ENCODE data around the gene PKM.

PKM gene

DNA sequence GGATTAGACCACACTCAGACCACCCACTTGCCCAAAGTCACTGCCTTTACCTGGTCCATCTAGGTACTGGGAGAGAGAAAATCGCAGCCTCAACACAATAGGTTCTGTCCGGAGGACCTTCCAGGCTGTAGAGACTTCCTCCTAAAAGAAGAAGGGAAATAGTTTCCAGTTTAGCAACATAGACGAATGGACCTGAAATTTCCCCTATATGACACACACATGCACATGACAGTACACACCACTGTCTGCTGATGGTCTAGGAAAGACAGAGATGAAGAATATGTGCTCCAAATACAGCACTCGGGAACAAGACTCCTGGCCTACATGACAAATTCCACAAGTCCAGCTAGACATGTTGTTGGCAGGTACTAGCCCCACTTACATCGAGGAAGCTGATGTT is 34.0 kb upstream of the PKM start:
- no peak overlapping the region for H3K27ac ChIP-seq (ENCODE audit: low read depth, low read length)
- H3K27me3 ChIP-seq (ENCODE audit: control insufficient read depth, insufficient read depth, low read length), result no peaks in the 10 kb centered on the region
- H3K36me3 ChIP-seq (ENCODE audit: control insufficient read depth, insufficient read depth, low read length), result peaks cover 82% of the 10 kb centered on the region
- no peak overlapping the region for H3K9ac ChIP-seq (ENCODE audit: low read depth, low read length)
- H3K4me3 ChIP-seq (ENCODE audit: low read depth, low read length), result no peak overlapping the region
- no peaks in the 10 kb centered on the region for H3K4me1 ChIP-seq (ENCODE audit: control insufficient read depth, insufficient read depth, low read length)
- no peaks in the 10 kb centered on the region for H3K9me3 ChIP-seq (ENCODE audit: control insufficient read depth, insufficient read depth, low read length)

DNA sequence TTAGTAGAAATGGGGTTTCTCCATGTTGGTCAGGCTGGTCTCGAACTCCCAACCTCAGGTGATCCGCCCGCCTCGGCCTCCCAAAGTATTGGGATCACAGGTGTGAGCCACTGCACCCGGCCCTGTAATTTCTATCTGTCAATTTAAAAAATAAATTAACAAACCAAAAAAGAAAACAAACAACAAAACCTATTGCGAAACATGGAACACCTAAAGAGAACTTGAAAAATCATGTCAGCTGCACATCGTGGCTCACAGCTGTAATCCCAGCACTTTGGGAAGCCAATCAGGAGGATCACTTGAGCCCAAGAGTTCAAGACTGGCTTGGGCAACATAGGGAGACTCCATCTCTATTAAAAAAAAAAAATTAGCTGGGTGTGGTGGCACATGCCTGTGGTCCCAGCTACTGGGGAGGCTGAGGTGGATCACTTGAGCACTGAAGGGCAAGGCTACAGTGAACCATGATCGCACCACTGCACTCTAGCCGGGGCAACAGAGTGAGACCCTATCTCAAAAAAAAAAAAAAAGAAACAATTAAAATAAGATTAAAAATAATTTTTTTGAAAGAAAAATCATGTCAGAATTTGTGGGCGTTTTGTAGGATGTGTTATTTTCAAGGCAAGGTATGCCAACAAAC is 21.8 kb upstream of the PKM start:
- no peaks in the 10 kb centered on the region for H3K4me1 ChIP-seq (ENCODE audit: control insufficient read depth, insufficient read depth, low read length)
- H3K9ac ChIP-seq (ENCODE audit: low read depth, low read length), result no peak overlapping the region
- peaks cover 93% of the 10 kb centered on the region for H3K36me3 ChIP-seq (ENCODE audit: control insufficient read depth, insufficient read depth, low read length)
- H3K27me3 ChIP-seq (ENCODE audit: control insufficient read depth, insufficient read depth, low read length), result no peaks in the 10 kb centered on the region
- no peak overlapping the region for H3K27ac ChIP-seq (ENCODE audit: low read depth, low read length)
- H3K4me3 ChIP-seq (ENCODE audit: low read depth, low read length), result no peak overlapping the region
- no peaks in the 10 kb centered on the region for H3K9me3 ChIP-seq (ENCODE audit: control insufficient read depth, insufficient read depth, low read length)

DNA sequence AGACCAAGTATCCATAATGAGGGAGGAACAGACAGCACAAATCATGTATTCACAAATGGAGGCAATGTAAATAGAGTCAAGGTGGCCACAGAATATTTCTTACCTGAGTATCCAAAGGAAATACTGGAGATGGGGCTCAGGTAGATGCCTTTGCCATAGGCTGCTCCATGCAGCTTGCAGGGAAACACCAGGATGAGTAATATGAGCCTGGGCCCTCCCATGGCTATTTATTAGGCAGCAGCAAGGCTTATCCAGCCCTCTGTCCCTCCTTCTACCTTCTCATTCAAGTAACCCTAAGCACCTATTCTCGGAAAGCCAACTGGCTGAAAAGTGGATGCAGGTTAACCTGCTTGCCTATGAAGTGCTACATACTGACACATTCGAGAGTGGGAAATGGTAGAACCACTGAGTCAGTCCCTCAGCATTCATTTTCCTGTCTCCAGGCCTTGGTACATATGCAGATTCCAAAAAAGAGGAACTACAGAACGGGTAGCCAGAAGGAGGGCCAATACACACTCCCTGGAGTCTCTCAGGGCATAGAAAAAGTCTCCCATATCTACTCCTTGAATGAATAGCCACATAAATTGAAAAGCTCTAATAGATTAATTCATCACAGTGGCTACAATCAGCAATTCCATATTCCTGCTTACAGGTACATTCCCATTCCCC is 18.3 kb upstream of the PKM start:
- Histone ChIP-seq H3K27me3 (ENCODE audit: control insufficient read depth, insufficient read depth, low read length) (peaks cover 15% of the 10 kb centered on the region), H3K9me3 (ENCODE audit: control insufficient read depth, insufficient read depth, low read length) (no peaks in the 10 kb centered on the region)

DNA sequence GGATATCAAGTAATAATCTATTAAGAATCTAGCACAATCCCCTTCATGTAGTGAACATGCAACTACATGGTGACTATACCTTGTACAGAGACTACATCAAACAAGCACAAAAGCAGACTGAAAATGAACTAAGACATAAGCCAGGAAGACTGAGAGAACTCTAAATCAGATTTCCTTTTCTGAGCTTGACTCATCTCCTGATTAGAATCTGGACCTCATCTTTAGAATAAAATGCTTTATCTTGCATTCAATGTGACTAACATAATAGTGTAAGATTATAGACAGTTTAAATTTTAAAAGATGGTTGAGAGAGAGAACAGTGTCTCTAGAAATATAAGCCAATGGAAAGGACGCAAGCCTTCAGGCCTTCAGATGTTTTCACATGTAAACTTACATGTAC is 17.5 kb upstream of the PKM start:
- no peak overlapping the region for H3K9ac ChIP-seq (ENCODE audit: low read depth, low read length)
- H3K9me3 ChIP-seq (ENCODE audit: control insufficient read depth, insufficient read depth, low read length), result no peaks in the 10 kb centered on the region
- peaks cover 23% of the 10 kb centered on the region for H3K27me3 ChIP-seq (ENCODE audit: control insufficient read depth, insufficient read depth, low read length)
- H3K4me3 ChIP-seq (ENCODE audit: low read depth, low read length), result no peak overlapping the region
- peaks cover 72% of the 10 kb centered on the region for H3K36me3 ChIP-seq (ENCODE audit: control insufficient read depth, insufficient read depth, low read length)
- H3K4me1 ChIP-seq (ENCODE audit: control insufficient read depth, insufficient read depth, low read length), result peaks cover 2% of the 10 kb centered on the region; the same call in 1 of the 2 replicates
- no peak overlapping the region for H3K27ac ChIP-seq (ENCODE audit: low read depth, low read length)

More for the DNA sequence above, 18.3 kb upstream of the PKM start:
- Histone ChIP-seq H3K27ac (ENCODE audit: low read depth, low read length) (no peak overlapping the region), H3K36me3 (ENCODE audit: control insufficient read depth, insufficient read depth, low read length) (peaks cover 72% of the 10 kb centered on the region), H3K4me1 (ENCODE audit: control insufficient read depth, insufficient read depth, low read length) (no peaks in the 10 kb centered on the region), H3K4me3 (ENCODE audit: low read depth, low read length) (no peak overlapping the region), H3K9ac (ENCODE audit: low read depth, low read length) (no peak overlapping the region)

DNA sequence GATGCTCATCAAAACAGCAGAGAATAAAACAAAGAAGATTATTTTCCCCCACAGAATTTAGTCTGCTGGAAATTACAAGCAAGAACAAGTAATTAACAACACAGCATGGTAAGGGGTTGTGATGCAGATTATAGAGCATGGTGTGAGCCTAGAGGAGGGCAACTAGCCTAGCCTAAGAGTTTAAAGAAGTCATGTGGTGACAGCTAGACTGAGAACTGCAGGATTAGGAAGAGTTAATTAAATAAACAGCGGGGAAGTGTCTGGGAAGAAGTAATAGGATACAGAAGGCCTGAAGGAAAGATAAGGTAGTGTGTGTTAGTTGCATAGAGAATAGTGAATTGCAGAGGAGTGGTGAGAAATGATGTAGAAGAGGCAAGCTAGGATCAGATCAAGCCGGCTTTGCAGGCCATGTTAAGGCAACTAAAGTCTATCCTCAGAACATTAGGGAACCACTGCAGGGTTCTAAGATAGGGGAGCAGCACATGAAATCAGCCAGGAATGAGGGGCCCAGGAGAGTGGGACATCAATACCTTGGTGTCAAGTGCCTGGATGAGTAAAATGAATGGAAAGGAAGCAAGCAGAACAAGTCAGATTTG is 11.9 kb upstream of the PKM start:
- H3K27ac ChIP-seq (ENCODE audit: low read depth, low read length), result peak overlapping the region; percentile 49
- H3K27me3 ChIP-seq (ENCODE audit: control insufficient read depth, insufficient read depth, low read length), result peaks cover 66% of the 10 kb centered on the region
- peaks cover 15% of the 10 kb centered on the region for H3K4me1 ChIP-seq (ENCODE audit: control insufficient read depth, insufficient read depth, low read length)
- H3K36me3 ChIP-seq (ENCODE audit: control insufficient read depth, insufficient read depth, low read length), result peaks cover 52% of the 10 kb centered on the region
- no peak overlapping the region for H3K4me3 ChIP-seq (ENCODE audit: low read depth, low read length)
- no peak overlapping the region for H3K9ac ChIP-seq (ENCODE audit: low read depth, low read length)
- H3K9me3 ChIP-seq (ENCODE audit: control insufficient read depth, insufficient read depth, low read length), result no peaks in the 10 kb centered on the region

DNA sequence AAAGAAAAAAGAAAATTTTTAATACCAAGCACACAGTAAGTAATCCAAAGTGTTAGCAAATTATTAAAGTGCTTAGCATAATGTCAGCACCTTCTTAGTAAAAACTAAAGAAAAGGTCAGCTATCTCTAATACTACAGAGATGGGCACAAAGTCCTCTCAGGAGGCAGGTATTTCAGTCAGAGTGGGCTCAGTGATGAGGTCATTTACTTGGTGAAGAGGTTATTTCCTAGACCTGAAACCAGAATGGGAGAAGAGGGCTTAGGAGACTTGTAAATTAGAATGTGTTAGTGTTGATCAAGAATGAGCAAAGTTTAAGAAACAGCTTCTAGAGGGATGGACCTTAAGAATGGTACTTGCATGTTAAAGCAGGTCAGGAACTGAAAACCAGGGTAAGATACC is 8.7 kb upstream of the PKM start:
- H3K4me3 ChIP-seq (ENCODE audit: low read depth, low read length), result no peak overlapping the region
- H3K27ac ChIP-seq (ENCODE audit: low read depth, low read length), result no peak overlapping the region
- H3K27me3 ChIP-seq (ENCODE audit: control insufficient read depth, insufficient read depth, low read length), result peaks cover 83% of the 10 kb centered on the region
- H3K9me3 ChIP-seq (ENCODE audit: control insufficient read depth, insufficient read depth, low read length), result no peaks in the 10 kb centered on the region
- no peak overlapping the region for H3K9ac ChIP-seq (ENCODE audit: low read depth, low read length)
- H3K4me1 ChIP-seq (ENCODE audit: control insufficient read depth, insufficient read depth, low read length), result peaks cover 22% of the 10 kb centered on the region
- H3K36me3 ChIP-seq (ENCODE audit: control insufficient read depth, insufficient read depth, low read length), result peaks cover 44% of the 10 kb centered on the region

DNA sequence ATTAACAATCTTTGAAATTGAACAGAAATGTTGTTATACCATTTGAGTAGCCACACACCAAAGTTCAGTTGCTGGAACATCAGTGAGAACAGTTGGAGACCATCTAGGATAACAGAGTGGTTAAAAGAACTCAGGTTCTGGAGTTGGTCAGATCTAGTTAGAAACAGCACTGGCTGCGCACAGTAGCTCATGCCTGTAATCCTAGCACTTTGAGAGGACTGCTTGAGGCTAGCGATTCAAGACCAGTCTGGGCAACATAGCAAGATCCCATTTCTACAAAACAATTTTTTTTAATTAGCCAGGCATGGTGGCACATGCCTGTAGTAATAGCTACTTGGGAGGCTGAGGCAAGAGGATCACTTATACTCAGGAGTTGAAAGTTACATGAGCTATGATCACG is 7.6 kb upstream of the PKM start:
- Histone ChIP-seq H3K36me3 (ENCODE audit: control insufficient read depth, insufficient read depth, low read length) (peaks cover 34% of the 10 kb centered on the region), H3K27me3 (ENCODE audit: control insufficient read depth, insufficient read depth, low read length) (peaks cover 83% of the 10 kb centered on the region), H3K4me1 (ENCODE audit: control insufficient read depth, insufficient read depth, low read length) (peaks cover 20% of the 10 kb centered on the region), H3K27ac (ENCODE audit: low read depth, low read length) (no peak overlapping the region), H3K9ac (ENCODE audit: low read depth, low read length) (no peak overlapping the region), H3K9me3 (ENCODE audit: control insufficient read depth, insufficient read depth, low read length) (no peaks in the 10 kb centered on the region), H3K4me3 (ENCODE audit: low read depth, low read length) (no peak overlapping the region)

DNA sequence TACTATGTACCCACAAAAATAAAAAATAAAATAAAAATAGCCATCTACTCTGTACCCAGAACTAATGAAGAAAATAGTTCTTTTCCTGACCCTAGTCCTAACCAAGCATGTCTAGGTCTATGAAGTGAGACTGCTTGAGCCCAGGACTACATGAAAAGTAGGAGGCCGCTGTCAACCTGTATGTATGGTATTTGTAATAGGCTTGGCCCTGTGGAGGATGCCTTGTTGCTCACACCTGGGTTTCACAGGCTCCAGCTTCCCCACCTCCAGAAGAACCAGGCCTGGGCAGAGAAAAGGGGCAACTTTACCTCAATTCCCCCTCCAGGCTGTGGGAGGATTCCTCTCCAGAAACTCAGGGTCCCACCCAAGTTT is 6.8 kb upstream of the PKM start:
- Histone ChIP-seq H3K27ac (ENCODE audit: low read depth, low read length) (peak overlapping the region; percentile 27), H3K4me3 (ENCODE audit: low read depth, low read length) (no peak overlapping the region), H3K27me3 (ENCODE audit: control insufficient read depth, insufficient read depth, low read length) (peaks cover 80% of the 10 kb centered on the region), H3K9me3 (ENCODE audit: control insufficient read depth, insufficient read depth, low read length) (no peaks in the 10 kb centered on the region), H3K36me3 (ENCODE audit: control insufficient read depth, insufficient read depth, low read length) (peaks cover 30% of the 10 kb centered on the region), H3K4me1 (ENCODE audit: control insufficient read depth, insufficient read depth, low read length) (peaks cover 14% of the 10 kb centered on the region), H3K9ac (ENCODE audit: low read depth, low read length) (no peak overlapping the region)

DNA sequence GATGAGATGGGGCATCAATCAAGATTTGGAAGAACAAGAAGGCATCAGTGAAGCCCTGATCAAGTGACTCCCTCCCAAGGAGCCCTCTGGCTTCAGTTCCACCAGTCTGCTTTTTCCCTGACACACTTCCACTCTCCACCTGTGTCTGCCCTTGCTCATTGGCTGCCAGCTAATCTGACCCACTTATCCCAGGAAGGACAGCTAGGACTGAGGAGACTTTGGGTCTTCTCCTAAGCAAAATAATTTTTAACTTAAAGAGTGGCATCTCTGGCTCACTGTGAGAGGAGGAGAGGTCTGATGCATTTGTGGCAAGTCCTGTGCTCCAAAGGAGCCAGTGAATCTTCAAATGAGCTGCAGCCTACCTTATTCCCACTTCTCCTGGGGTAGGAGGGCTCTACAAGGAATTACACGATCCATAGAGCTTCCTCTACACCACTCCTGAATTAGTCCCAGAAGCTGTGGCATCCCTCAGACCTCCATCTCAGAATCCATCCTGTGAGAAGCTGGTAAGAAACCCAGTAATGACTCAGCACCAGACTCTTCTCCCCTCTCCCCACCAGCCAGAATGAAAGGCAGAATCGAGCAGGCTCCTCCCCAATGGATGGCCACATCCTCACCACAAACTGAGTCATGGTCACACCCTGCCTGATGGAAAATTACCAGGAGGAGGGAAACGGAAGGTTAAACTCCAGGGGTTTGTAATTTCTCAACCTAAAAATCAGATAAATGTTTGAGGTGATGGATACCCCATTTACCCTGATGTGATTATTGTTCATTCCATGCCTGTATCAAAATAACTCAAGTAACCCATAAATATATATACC is 6.3 kb upstream of the PKM start:
- no peak overlapping the region for H3K4me3 ChIP-seq (ENCODE audit: low read depth, low read length)
- peaks cover 84% of the 10 kb centered on the region for H3K27me3 ChIP-seq (ENCODE audit: control insufficient read depth, insufficient read depth, low read length)
- peaks cover 12% of the 10 kb centered on the region for H3K4me1 ChIP-seq (ENCODE audit: control insufficient read depth, insufficient read depth, low read length)
- H3K9ac ChIP-seq (ENCODE audit: low read depth, low read length), result no peak overlapping the region
- H3K27ac ChIP-seq (ENCODE audit: low read depth, low read length), result peak overlapping the region; percentile 31
- no peaks in the 10 kb centered on the region for H3K9me3 ChIP-seq (ENCODE audit: control insufficient read depth, insufficient read depth, low read length)
- H3K36me3 ChIP-seq (ENCODE audit: control insufficient read depth, insufficient read depth, low read length), result peaks cover 28% of the 10 kb centered on the region

DNA sequence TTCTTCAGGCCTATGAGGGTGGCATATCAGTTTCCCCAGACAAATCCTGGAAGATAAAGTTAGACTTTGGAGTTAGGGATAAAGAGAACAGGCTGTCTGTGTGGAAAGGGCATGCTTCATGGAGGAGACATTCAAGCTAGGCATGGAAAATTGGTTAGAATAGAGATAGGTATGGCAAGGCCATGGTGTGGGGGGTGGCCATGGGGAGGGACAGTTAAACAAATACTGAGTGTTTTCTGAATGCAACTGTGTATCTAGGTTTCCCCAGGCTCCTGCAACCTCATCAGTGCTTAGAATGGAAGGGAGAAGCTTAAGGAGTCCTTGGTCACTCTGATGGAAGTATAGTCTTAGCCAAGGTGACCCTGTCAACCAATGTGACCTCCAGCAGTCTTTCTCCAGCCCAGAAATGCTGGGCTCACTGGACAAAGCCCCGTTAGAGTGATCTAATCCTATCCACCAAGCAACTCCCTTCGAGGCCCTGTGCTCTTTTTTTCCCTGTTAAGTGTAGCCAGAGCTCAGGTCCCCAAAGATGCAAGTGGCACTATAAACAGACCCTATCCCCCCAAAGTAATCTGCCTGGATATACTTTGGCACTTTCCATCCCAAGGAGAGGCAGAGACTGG is 5.5 kb upstream of the PKM start:
- Histone ChIP-seq H3K4me1 (ENCODE audit: control insufficient read depth, insufficient read depth, low read length) (peaks cover 16% of the 10 kb centered on the region), H3K27me3 (ENCODE audit: control insufficient read depth, insufficient read depth, low read length) (peaks cover 81% of the 10 kb centered on the region), H3K9me3 (ENCODE audit: control insufficient read depth, insufficient read depth, low read length) (no peaks in the 10 kb centered on the region), H3K9ac (ENCODE audit: low read depth, low read length) (no peak overlapping the region), H3K27ac (ENCODE audit: low read depth, low read length) (no peak overlapping the region), H3K36me3 (ENCODE audit: control insufficient read depth, insufficient read depth, low read length) (peaks cover 20% of the 10 kb centered on the region), H3K4me3 (ENCODE audit: low read depth, low read length) (no peak overlapping the region)
